WTC11 (cell line): ENCODE measurements around the gene ZNF586.

Source experiments
- TP53 ChIP-seq: sonication (generic); formaldehyde crosslinking; IDR thresholded peaks from 2 replicates; pipeline ENCODE4 v1.8.1; 2023; ENCODE audit warnings: mild to moderate bottlenecking, missing genetic modification reagents
- TF ChIP-seq, protein P1 (sequence below): sonication (generic); formaldehyde crosslinking; IDR thresholded peaks from 2 replicates; pipeline ENCODE4 v1.8.0; 2023; ENCODE audit warnings: mild to moderate bottlenecking, missing genetic modification reagents
- TF ChIP-seq, protein P2 (sequence below): fragments of 200-600 bp; IDR thresholded peaks from 2 replicates; pipeline ENCODE4 v1.8.0; 2022; ENCODE audit warnings: antibody characterized with exemption
- TF ChIP-seq, protein P3 (sequence below): sonication (generic); formaldehyde crosslinking; IDR thresholded peaks from 2 replicates; pipeline ENCODE4 v1.8.1; 2023; ENCODE audit warnings: mild to moderate bottlenecking, missing genetic modification reagents, moderate library complexity
- TF ChIP-seq, protein P4 (sequence below): fragments of 250-450 bp; sonication (Bioruptor Pico); IDR thresholded peaks from 2 replicates; pipeline ENCODE4 v2.1.2; 2022; ENCODE audit warnings: mild to moderate bottlenecking, moderate library complexity
- TF ChIP-seq, protein P5 (sequence below): sonication (generic); formaldehyde crosslinking; conservative IDR thresholded peaks from 2 replicates; pipeline ENCODE4 v1.8.1; 2022; ENCODE audit warnings: mild to moderate bottlenecking, missing genetic modification reagents
- TF ChIP-seq, protein P6 (sequence below): sonication (generic); formaldehyde crosslinking; IDR thresholded peaks from 2 replicates; pipeline ENCODE4 v1.8.0; 2022; ENCODE audit warnings: mild to moderate bottlenecking, missing genetic modification reagents

DNA sequence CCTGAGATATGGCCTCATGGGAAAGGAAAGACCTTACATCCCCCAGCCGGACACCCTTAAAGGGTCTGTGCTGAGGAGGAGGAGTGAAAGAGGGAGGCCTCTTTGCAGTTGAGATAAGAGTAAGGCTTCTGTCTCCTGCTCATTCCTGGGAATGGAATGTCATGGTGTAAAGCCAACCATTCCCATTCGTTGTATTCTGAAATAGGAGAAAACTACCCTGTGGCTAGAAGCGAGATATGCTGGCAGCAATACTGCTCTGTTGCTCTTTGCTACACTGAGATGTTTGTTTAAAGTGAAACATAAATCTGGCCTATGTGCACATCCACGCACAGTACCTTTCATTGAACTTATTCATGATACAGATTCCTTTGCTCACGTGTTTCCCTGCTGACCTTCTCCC lies 59.8 kb downstream of the ZNF586 start:
- TF ChIP-seq, protein P1, sequence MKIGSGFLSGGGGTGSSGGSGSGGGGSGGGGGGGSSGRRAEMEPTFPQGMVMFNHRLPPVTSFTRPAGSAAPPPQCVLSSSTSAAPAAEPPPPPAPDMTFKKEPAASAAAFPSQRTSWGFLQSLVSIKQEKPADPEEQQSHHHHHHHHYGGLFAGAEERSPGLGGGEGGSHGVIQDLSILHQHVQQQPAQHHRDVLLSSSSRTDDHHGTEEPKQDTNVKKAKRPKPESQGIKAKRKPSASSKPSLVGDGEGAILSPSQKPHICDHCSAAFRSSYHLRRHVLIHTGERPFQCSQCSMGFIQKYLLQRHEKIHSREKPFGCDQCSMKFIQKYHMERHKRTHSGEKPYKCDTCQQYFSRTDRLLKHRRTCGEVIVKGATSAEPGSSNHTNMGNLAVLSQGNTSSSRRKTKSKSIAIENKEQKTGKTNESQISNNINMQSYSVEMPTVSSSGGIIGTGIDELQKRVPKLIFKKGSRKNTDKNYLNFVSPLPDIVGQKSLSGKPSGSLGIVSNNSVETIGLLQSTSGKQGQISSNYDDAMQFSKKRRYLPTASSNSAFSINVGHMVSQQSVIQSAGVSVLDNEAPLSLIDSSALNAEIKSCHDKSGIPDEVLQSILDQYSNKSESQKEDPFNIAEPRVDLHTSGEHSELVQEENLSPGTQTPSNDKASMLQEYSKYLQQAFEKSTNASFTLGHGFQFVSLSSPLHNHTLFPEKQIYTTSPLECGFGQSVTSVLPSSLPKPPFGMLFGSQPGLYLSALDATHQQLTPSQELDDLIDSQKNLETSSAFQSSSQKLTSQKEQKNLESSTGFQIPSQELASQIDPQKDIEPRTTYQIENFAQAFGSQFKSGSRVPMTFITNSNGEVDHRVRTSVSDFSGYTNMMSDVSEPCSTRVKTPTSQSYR: no peak
- TF ChIP-seq, protein P2, sequence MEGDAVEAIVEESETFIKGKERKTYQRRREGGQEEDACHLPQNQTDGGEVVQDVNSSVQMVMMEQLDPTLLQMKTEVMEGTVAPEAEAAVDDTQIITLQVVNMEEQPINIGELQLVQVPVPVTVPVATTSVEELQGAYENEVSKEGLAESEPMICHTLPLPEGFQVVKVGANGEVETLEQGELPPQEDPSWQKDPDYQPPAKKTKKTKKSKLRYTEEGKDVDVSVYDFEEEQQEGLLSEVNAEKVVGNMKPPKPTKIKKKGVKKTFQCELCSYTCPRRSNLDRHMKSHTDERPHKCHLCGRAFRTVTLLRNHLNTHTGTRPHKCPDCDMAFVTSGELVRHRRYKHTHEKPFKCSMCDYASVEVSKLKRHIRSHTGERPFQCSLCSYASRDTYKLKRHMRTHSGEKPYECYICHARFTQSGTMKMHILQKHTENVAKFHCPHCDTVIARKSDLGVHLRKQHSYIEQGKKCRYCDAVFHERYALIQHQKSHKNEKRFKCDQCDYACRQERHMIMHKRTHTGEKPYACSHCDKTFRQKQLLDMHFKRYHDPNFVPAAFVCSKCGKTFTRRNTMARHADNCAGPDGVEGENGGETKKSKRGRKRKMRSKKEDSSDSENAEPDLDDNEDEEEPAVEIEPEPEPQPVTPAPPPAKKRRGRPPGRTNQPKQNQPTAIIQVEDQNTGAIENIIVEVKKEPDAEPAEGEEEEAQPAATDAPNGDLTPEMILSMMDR: no peak
- TF ChIP-seq, protein P3, sequence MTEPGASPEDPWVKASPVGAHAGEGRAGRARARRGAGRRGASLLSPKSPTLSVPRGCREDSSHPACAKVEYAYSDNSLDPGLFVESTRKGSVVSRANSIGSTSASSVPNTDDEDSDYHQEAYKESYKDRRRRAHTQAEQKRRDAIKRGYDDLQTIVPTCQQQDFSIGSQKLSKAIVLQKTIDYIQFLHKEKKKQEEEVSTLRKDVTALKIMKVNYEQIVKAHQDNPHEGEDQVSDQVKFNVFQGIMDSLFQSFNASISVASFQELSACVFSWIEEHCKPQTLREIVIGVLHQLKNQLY (CRISPR knock-in tag): no peak
- TF ChIP-seq TP53 (CRISPR knock-in tag): no peak
- TF ChIP-seq, protein P4, sequence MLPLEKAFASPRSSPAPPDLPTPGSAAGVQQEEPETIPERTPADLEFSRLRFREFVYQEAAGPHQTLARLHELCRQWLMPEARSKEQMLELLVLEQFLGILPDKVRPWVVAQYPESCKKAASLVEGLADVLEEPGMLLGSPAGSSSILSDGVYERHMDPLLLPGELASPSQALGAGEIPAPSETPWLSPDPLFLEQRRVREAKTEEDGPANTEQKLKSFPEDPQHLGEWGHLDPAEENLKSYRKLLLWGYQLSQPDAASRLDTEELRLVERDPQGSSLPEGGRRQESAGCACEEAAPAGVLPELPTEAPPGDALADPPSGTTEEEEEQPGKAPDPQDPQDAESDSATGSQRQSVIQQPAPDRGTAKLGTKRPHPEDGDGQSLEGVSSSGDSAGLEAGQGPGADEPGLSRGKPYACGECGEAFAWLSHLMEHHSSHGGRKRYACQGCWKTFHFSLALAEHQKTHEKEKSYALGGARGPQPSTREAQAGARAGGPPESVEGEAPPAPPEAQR: no peak
- TF ChIP-seq, protein P5, sequence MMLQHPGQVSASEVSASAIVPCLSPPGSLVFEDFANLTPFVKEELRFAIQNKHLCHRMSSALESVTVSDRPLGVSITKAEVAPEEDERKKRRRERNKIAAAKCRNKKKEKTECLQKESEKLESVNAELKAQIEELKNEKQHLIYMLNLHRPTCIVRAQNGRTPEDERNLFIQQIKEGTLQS (CRISPR knock-in tag): no peak
- TF ChIP-seq, protein P6, sequence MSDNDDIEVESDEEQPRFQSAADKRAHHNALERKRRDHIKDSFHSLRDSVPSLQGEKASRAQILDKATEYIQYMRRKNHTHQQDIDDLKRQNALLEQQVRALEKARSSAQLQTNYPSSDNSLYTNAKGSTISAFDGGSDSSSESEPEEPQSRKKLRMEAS (CRISPR knock-in tag): no peak
